CD4-positive, alpha-beta T cell treated with Interleukin-1 beta for 1 hour (primary cell): ENCODE results near the gene TMEM156.
"Not testable (repeated sequence)": the region's sequence is repeated elsewhere in the genome, so short reads cannot be mapped to it uniquely, and the experiment has no call there.

Experiments
- DNase-seq, 2 donors: peaks; one replicate each; pipeline ENCODE4 v3.0.0-alpha.2; 2020 to 2022

Gene TMEM156

GRCh38 chr4:38954727-38955126 lies 77.5 kb downstream of the TMEM156 start:
- DNase-seq: no peak

GRCh38 chr4:38952017-38952416 lies 80.2 kb downstream of the TMEM156 start:
- DNase-seq: no peak

DNA sequence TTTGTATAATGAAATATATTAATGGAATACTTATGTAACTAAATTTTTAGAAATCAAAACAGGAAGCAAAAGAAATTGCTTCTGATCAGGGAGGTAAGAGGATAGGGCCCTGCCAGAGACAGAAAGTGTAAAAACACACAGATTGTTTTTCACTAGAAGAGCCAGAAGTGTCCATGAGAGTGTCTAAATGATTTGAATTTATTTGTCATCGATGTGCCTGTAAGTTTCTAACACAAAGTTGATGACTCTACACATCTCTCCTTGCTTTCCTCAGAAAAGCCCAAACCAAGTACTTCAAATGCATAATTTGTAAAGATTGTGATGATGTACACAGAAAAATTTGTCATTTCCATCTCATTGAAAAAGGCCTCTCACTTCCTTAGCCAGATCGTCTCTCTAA lies 80.6 kb downstream of the TMEM156 start:
- no peak for DNase-seq

DNA sequence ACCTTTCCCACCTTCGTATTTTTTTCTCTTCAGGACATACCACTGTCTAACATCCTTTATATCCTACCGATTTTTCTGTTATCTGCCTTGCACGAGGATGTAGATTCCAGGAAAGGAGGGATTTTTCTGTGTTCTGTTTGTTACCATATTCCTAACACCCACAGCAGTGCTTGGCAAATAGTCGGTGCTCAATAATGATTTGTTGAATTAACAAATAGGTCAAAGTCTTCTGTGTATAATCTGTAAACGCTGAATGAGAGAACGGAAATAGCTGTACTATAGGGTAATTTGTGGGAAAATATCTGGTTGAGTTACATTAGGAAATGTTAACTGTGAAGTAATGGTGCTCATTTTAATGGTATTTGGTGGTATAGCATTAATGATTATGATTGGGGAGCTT lies 81.5 kb downstream of the TMEM156 start:
- no peak for DNase-seq

GRCh38 chr4:38950159-38950558 lies 82.0 kb downstream of the TMEM156 start:
- no peak for DNase-seq

DNA sequence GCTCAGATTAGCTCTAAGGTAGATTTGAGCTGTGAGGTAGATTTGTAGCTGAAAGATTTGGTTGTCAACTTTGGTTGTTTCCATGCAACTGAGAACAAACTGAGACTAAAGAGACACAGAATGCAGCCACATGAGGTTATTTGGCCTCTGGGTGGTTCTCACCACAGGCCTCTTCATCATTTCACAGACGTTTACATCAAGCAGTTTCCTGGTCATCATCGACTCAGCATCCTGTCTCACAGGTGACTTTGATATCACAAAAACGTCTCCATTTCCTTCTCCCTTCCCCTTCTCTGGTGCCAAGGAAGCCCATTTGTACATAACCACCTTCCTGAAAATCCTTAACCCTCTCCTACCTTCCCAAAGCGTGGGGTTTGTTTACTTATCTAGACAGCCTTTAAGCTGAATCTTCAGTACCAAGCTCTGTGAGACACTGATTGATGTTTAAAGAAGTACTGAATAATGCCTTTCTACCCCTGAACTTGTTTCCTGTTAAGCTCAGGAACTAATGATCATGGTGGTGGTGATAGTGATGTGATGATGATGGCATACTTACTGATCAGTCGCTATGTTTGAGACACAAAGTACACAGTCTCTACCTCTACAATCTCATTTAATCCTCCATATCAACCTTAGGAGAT lies 82.7 kb downstream of the TMEM156 start:
- DNase-seq: peak; percentile 47 to 57

GRCh38 chr4:38948551-38948950 lies 83.7 kb downstream of the TMEM156 start:
- no peak for DNase-seq

- DNase-seq: no peak
Measured at GRCh38 chr4:38946919-38947318, 85.3 kb downstream of the TMEM156 start.

DNA sequence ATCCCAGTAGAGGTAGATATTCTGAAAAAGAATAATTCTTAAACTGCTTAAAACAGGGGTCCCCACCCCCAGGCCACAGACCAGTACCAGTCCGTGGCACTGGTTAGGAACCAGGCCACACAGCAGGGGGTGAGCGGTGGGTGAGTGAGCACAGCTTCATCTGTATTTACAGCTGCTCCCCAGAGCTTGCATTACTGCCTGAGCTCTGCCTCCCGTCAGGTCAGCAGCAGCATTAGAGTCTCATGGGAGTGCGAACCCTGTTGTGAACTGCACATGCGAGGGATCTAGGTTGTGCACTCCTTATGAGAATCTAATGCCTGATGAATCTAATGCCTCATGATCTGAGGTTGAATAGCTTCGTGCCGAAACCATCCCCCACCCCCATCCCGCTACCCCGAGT lies 87.8 kb downstream of the TMEM156 start:
- DNase-seq: no peak

- DNase-seq: no peak
Measured at GRCh38 chr4:38943343-38943742, 88.9 kb downstream of the TMEM156 start.

- not testable (repeated sequence) for DNase-seq
Measured at GRCh38 chr4:38941906-38942305, 90.3 kb downstream of the TMEM156 start.

- DNase-seq: no peak
Measured at GRCh38 chr4:38940476-38940875, 91.7 kb downstream of the TMEM156 start.

- no peak for DNase-seq
Measured at GRCh38 chr4:38939165-38939564, 93.0 kb downstream of the TMEM156 start.

DNA sequence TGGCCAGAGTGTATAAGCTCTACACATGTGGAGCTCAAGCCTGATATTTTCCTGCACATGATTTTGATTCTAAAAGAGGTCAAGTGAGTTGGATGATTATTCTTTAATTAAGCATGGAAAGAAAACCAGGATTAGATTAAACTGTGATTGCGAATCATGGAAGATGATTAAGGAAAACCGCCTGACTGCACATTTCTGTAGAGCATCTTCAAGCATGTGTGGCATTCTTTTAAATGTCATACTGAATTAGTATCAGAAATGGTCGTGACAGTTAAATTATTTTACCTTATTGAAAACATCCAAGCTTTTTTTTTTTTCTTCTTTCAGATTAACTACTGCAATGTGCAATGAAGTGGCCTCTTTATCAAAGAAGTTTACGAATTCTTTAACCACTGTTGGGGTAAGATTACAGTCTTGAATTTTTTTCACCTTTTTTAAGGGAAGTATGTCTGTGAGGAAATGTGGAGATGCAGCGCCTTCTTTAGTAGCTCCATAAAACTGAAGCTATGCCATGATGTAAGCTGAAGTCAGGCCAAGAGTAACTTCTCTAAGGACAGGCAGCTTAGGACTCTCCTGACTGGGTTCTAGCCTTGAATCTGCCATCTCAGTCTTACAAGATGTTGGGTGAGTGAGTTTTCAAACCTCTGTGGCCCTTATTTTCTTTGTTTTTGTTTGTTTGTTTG lies 96.7 kb downstream of the TMEM156 start:
- no peak for DNase-seq

DNA sequence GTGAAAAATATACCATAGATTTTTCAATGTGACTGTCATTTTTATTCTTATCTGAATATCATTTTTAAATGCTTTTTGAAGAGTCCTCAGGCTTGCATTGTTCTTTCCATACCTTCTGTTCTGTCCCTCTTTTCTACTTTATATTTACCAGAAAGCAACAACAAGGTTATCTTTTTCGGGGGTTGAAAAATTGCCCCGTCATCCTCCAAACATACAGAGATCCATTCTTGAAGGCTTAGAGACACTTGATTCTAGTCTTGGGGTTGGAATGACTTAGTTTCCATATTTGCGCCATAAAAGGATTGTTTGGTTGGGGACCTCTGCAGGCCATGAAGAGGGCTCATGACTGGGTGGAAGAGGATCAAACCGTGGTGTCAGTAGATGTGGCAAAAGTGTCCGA lies 101.1 kb downstream of the TMEM156 start:
- DNase-seq: no peak

GRCh38 chr4:38930707-38931106 lies 101.5 kb downstream of the TMEM156 start:
- no peak for DNase-seq

- no peak for DNase-seq
Measured at GRCh38 chr4:38930204-38930603, 102.0 kb downstream of the TMEM156 start.

DNA sequence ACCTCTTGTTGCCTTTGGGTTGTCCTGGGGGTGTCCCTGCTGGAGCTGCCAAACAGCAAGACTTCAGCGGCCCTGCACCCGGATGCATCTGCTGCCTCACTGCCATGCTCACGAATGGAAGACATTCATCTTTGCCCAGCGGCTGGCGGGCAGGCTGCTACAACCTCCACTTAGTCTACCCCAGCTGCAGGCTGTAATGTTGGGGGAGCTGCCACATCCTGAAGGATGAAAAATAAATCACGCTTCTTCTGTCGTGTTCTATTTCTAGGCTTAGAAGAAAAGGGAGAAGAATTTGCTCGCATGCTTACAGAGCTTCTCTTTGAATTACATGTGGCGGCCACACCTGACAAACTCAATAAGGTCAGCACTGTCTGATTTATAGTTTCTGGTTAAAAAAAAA lies 103.2 kb downstream of the TMEM156 start:
- DNase-seq: no peak

- DNase-seq: no peak
Measured at GRCh38 chr4:38928568-38928967, 103.6 kb downstream of the TMEM156 start.

DNA sequence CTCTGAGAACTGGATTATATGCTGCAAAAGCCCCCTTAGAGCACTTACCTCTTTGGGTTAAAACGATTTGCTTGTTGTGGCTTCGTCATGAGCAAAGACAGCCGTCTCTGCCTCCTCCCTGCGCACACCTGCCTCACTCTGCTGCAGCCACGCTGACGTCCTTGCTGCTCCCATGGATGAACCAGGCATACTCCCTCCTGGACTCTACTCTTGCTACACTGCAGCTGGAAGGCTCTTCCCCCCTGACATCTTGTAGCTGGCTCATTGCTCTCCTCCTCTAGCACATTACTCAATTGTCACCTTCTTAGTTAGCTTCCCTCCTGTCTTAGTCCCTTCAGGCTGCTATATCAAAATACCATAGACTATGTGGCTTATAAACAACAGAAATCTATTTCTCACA lies 105.3 kb downstream of the TMEM156 start:
- DNase-seq: no peak

- DNase-seq: no peak
Measured at GRCh38 chr4:38925492-38926413, 106.5 kb downstream of the TMEM156 start.

GRCh38 chr4:38924353-38924752 lies 107.9 kb downstream of the TMEM156 start:
- no peak for DNase-seq

DNA sequence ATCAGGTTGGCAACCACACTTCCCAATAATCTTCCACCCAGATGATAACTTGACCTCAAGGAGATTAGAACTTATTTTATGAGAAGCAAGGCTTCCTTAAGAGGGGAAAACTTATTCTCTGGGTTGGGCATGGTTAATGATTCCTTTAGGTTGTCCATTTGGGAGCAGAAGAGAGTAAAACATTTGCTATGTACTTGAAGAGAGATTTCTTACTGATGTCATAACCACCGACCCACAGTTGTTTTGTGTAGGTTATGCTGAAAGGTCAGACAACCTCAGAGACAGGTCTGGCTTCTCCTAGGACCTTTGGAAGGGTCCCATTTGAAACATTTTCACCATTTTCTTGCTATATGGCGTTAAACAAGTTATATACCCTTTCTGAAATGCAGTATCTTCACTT lies 108.5 kb downstream of the TMEM156 start:
- DNase-seq: no peak

DNA sequence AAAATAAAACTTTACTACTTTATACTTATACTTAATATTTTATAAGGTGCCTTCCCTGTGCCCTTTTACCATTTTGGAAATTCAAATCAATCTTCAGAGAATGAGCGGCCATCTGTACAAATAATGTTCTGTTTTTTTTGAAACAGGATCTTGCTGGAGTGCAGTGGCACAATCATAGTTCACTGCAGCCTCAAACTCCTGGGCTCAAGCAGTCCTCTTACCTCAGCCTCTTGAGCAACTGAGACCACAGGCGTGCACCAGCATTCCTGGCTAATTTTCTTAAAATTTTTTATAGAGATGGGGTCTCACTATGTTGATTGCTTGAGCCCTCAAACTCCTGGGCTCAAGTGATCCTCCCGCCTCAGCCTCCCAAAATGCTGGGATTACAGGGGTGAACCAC lies 111.1 kb downstream of the TMEM156 start:
- DNase-seq: no peak
